OCI-LY1 (cell line): ENCODE data around the gene ZER1.
"Not testable (repeated sequence)": the region's sequence is repeated elsewhere in the genome, so short reads cannot be mapped to it uniquely, and the experiment has no call there.

Experiments used
- H2AFZ ChIP-seq: fragments of 200-600 bp; sonication (generic), shearing (Covaris generic); 2 replicates; pipeline ENCODE4 v1.6.0; 2014; ENCODE audit warnings: antibody characterized with exemption, mild to moderate bottlenecking, low read length
- H3F3A ChIP-seq: fragments of 200-600 bp; sonication (generic), shearing (Covaris generic); 2 replicates; pipeline ENCODE4 v1.6.0; 2014; ENCODE audit warnings: mild to moderate bottlenecking, antibody characterized with exemption, low read length, moderate library complexity; ENCODE audit not compliant: insufficient read depth
- H3K27ac ChIP-seq: fragments of 200-600 bp; sonication (generic); 2 replicates; pipeline ENCODE4 v1.5.1; 2014; ENCODE audit warnings: low read length, mixed run types, mild to moderate bottlenecking, low read depth; ENCODE audit not compliant: poor library complexity, severe bottlenecking
- H3K27me3 ChIP-seq: fragments of 200-600 bp; sonication (generic); 2 replicates; pipeline ENCODE4 v1.6.0; 2014; ENCODE audit warnings: antibody characterized with exemption, mild to moderate bottlenecking, low read length, moderate library complexity; ENCODE audit not compliant: insufficient read depth
- H3K36me3 ChIP-seq: fragments of 200-600 bp; sonication (generic); 2 replicates; pipeline ENCODE4 v1.6.1; 2014; ENCODE audit warnings: mild to moderate bottlenecking, antibody characterized with exemption, low read length, moderate library complexity, mixed read lengths; ENCODE audit not compliant: insufficient read depth
- H3K4me1 ChIP-seq: fragments of 200-600 bp; sonication (generic); 2 replicates; pipeline ENCODE4 v1.5.1; 2014; ENCODE audit warnings: mild to moderate bottlenecking, low read length, moderate library complexity; ENCODE audit not compliant: insufficient read depth, severe bottlenecking
- H3K4me2 ChIP-seq: fragments of 200-600 bp; sonication (generic), shearing (Covaris generic); 2 replicates; pipeline ENCODE4 v1.6.1; 2014; ENCODE audit warnings: low read length
- H3K4me3 ChIP-seq: fragments of 200-600 bp; sonication (generic); 2 replicates; pipeline ENCODE4 v1.5.1; 2014; ENCODE audit warnings: low read length, low read depth, mild to moderate bottlenecking, mixed read lengths; ENCODE audit not compliant: poor library complexity, severe bottlenecking
- H3K79me2 ChIP-seq: fragments of 200-600 bp; shearing (Covaris generic); 2 replicates; pipeline ENCODE4 v1.6.1; 2016; ENCODE audit warnings: mixed run types, low read length, mixed read lengths; ENCODE audit not compliant: insufficient read depth
- H3K9ac ChIP-seq: fragments of 200-600 bp; sonication (generic), shearing (Covaris generic); 2 replicates; pipeline ENCODE4 v1.6.1; 2014; ENCODE audit warnings: mild to moderate bottlenecking, low read length, mixed read lengths
- H3K9me2 ChIP-seq: fragments of 200-600 bp; sonication (generic), shearing (Covaris generic); 2 replicates; pipeline ENCODE4 v1.6.1; 2014; ENCODE audit warnings: low read depth, mild to moderate bottlenecking, low read length, mixed read lengths
- H3K9me3 ChIP-seq: fragments of 200-600 bp; shearing (Covaris generic); 2 replicates; pipeline ENCODE4 v1.6.1; 2014; ENCODE audit warnings: low read length, mixed read lengths
- H4K20me1 ChIP-seq: fragments of 200-600 bp; sonication (generic), shearing (Covaris generic); 2 replicates; pipeline ENCODE4 v1.6.0; 2016; ENCODE audit warnings: mild to moderate bottlenecking, low read length; ENCODE audit not compliant: insufficient read depth
- EZH2 ChIP-seq: fragments of 200-600 bp; sonication (generic), shearing (Covaris generic); IDR thresholded peaks from 2 replicates; pipeline ENCODE4 v1.8.0; 2017; ENCODE audit warnings: borderline replicate concordance, mixed run types, mild to moderate bottlenecking, antibody characterized with exemption, low read length, moderate library complexity, mixed read lengths
- TF ChIP-seq, protein P1 (sequence below): fragments of 200-600 bp; sonication (generic), shearing (Covaris generic); IDR thresholded peaks from 2 replicates; pipeline ENCODE4 v1.5.1; 2017; ENCODE audit warnings: mild to moderate bottlenecking, antibody characterized with exemption, low read length, moderate library complexity, mixed read lengths

ZER1 gene

DNA sequence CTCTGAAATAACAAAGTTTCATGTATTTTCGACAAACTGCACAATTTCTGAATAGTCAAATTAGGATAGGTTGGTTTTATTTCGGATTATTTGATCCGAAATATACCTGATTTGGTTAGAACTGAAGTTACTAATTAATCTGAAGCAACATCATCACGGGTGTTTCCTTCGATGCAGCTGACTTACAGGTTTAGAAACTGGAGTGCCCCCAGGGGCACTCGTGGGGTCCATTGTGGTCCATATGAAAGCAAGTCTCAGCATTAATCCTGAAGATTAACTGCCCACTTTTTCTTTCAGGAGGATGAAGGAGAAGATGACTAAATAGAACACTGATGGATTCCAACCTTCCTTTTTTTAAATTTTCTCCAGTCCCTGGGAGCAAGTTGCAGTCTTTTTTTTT lies 77.4 kb downstream of the ZER1 start:
- H3K9ac ChIP-seq: no peak overlapping the region
- peaks cover 72% of the 10 kb centered on the region for H3K36me3 ChIP-seq
- peaks cover 23% of the 10 kb centered on the region for H3K79me2 ChIP-seq
- no peaks in the 10 kb centered on the region for H3K27me3 ChIP-seq
- no peaks in the 10 kb centered on the region for H3K9me3 ChIP-seq
- H3K4me3 ChIP-seq: no peak overlapping the region
- no peak overlapping the region for H2AFZ ChIP-seq
- no peaks in the 10 kb centered on the region for H3K9me2 ChIP-seq
- H3K27ac ChIP-seq: no peak overlapping the region
- H3F3A ChIP-seq: peaks cover 5% of the 10 kb centered on the region
- TF ChIP-seq EZH2: no peak
- TF ChIP-seq, protein P1, sequence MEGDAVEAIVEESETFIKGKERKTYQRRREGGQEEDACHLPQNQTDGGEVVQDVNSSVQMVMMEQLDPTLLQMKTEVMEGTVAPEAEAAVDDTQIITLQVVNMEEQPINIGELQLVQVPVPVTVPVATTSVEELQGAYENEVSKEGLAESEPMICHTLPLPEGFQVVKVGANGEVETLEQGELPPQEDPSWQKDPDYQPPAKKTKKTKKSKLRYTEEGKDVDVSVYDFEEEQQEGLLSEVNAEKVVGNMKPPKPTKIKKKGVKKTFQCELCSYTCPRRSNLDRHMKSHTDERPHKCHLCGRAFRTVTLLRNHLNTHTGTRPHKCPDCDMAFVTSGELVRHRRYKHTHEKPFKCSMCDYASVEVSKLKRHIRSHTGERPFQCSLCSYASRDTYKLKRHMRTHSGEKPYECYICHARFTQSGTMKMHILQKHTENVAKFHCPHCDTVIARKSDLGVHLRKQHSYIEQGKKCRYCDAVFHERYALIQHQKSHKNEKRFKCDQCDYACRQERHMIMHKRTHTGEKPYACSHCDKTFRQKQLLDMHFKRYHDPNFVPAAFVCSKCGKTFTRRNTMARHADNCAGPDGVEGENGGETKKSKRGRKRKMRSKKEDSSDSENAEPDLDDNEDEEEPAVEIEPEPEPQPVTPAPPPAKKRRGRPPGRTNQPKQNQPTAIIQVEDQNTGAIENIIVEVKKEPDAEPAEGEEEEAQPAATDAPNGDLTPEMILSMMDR: no peak
- H4K20me1 ChIP-seq: peaks cover 8% of the 10 kb centered on the region
- peaks cover 12% of the 10 kb centered on the region for H3K4me1 ChIP-seq
- no peak overlapping the region for H3K4me2 ChIP-seq

DNA sequence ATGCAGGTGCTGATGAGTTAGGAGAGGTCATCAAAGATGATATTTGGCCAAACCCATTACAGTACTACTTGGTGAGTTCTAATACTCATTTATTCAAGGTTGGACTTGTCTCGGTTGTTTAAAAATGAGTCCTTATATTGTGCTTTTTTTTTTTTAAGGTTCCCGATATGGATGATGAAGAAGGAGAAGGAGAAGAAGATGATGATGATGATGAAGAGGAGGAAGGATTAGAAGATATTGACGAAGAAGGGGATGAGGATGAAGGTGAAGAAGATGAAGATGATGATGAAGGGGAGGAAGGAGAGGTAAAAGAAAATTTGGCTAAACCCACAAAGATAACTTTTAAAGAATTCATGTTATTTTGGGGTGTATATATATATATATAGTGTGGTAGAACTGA lies 78.0 kb downstream of the ZER1 start:
- H3F3A ChIP-seq, H3K9me3 ChIP-seq, H3K27ac ChIP-seq, H3K9me2 ChIP-seq, H3K4me2 ChIP-seq, H4K20me1 ChIP-seq, H2AFZ ChIP-seq, H3K4me3 ChIP-seq, H3K9ac ChIP-seq, H3K27me3 ChIP-seq: not testable (repeated sequence)
- H3K36me3 ChIP-seq: peaks cover 72% of the 10 kb centered on the region
- H3K4me1 ChIP-seq: peaks cover 12% of the 10 kb centered on the region
- peaks cover 23% of the 10 kb centered on the region for H3K79me2 ChIP-seq

DNA sequence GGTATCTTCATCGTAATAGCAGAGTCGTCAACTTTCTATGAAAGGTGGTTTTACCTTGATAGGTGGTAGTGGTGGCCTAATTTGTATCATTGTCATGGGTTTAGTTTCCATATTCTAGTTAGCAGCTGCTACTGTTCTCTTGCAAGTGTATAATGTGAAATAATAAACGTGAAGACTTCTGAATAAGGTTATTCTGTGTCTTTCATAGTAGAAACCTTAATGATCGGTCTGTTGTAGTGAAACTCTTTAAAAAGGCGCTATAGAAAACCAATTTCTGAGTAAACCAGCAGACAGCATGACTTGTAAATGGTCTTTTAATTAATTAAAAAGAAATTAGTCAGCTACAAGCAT lies 81.1 kb downstream of the ZER1 start:
- Histone ChIP-seq H4K20me1 (peaks cover 8% of the 10 kb centered on the region), H3K4me3 (peak overlapping the region; percentile 97), H3F3A (no peaks in the 10 kb centered on the region; the same call in 1 of the 2 replicates), H3K27me3 (no peaks in the 10 kb centered on the region), H3K9ac (peak overlapping the region; percentile 96), H3K27ac (peak overlapping the region; percentile 38), H3K79me2 (peaks cover 42% of the 10 kb centered on the region), H3K36me3 (peaks cover 51% of the 10 kb centered on the region), H3K4me2 (peak overlapping the region; percentile 87), H3K9me2 (no peaks in the 10 kb centered on the region), H3K9me3 (no peaks in the 10 kb centered on the region), H2AFZ (no peak overlapping the region), H3K4me1 (peaks cover 42% of the 10 kb centered on the region)
- no peak for TF ChIP-seq EZH2

DNA sequence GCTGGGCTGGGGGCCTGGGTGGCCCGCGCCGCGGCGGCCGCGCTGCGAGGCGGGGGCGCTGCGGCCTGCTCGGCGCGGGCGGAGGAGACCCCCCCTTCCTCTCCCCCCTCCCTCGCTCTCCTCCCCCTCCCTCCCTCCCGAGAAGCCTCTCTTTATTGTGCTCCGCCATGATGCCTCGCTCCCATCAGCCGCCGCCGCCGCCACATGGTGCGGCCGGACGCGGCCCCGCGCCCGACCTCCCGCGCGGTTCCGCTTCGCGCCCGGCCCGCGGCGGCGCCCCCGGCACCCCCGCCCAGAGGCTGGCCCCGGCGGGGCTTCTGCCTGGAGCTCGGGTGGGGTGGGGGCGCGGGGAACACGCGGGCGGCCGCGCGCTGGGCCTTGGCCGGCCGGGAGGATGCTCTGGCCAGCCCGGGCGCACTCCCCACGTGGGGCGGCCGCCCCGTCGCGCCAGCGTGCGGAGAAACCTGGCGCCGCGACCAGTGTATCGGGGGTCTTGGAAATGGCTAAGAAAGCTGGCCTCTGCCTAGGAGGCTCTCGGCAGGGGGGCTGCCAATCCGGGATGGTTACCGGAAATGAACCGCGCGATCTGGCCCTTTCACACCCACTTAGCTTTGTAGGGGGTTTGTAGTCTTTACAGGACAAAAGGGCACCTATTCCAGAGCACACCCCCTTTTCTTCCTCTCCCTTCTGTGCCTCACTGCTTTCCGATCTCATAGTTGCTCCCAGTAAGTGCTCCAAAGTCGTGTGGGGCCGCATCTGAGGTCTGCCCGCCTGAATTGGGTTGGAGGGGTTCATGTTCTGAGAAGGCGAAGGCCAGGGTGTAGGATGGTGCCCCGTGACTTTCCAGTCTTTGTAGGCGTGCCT lies 81.7 kb downstream of the ZER1 start:
- peak overlapping the region; percentile 87 for H3K4me2 ChIP-seq
- peaks cover 48% of the 10 kb centered on the region for H3K36me3 ChIP-seq
- H3K9ac ChIP-seq: peak overlapping the region; percentile 96
- no peaks in the 10 kb centered on the region for H3K27me3 ChIP-seq
- H3K79me2 ChIP-seq: peaks cover 48% of the 10 kb centered on the region
- H4K20me1 ChIP-seq: peaks cover 8% of the 10 kb centered on the region
- H3K9me3 ChIP-seq: no peaks in the 10 kb centered on the region
- H3K4me3 ChIP-seq: peak overlapping the region; percentile 97
- H3K4me1 ChIP-seq: peaks cover 48% of the 10 kb centered on the region
- no peaks in the 10 kb centered on the region for H3K9me2 ChIP-seq
- no peak overlapping the region for H2AFZ ChIP-seq
- TF ChIP-seq EZH2: no peak
- TF ChIP-seq, protein P1: no peak
- H3F3A ChIP-seq: no peaks in the 10 kb centered on the region; the same call in 1 of the 2 replicates
- H3K27ac ChIP-seq: peak overlapping the region; percentile 38
